ENCODE measurements around the gene FALEC.

The FALEC gene

DNA sequence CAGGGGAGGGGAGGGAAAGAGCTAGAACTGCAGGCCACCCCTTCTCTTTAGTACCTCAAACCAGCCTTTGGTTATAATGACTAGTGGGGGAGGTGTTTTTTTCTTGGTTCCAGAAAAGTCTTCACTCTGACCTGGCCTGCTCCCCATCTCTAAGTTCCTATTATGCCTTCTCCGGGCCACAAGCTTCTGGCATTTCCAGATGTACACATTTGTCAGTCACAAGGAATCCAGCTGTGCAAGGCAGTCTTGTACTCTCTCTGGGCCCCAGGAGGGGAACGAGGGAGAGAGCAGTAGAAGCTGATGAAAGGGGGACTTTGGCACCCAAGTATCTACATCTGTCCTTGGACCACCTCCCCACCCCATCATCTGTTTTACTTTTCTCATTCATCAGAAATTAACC is 2.7 kb upstream of the FALEC start:
- DNase-seq = no peak

DNA sequence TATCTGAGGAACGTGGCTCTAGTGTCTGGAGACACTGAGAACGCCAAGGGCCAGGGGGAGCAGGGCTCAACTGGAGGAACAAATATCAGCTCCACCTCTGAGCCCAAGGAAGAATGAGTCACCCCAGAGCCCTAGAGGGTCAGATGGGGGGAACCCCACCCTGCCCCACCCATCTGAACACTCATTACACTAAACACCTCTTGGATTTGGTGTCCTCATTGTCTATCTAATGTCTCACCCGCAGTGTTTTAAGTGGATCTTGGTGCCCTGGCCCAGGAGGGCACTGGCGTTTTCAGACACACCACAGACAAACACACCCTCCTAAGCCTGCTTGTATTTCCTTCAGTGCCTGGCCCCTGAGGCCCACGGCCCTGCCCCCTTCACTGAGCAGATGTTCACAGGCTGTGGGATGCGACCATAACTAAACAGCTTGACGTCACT is 2.2 kb upstream of the FALEC start:
- no peak for DNase-seq

DNA sequence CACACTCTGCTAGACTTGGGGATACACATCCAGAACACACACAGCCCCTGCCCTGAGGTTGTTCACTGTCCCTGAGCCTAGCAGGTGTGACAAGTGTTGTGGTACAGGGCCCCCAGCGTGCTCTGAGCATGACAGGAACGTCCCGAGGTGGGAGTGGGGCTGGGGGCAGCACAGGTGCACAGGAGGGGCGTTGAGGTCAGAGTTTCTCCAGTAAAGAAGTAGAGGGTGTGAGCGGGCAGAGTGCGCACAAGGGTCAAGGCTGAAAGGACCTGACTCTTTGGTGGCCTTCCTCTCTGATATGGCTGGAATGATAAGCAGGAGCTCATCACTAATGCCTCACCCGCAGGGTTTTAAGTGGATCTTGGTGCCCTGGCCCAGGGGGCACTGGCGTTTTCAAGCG is 1.3 kb upstream of the FALEC start:
- DNase-seq = no peak

- no peak for DNase-seq
Observed at GRCh38 chr1:150514913-150515327, 632 bp upstream of the FALEC start.

DNA sequence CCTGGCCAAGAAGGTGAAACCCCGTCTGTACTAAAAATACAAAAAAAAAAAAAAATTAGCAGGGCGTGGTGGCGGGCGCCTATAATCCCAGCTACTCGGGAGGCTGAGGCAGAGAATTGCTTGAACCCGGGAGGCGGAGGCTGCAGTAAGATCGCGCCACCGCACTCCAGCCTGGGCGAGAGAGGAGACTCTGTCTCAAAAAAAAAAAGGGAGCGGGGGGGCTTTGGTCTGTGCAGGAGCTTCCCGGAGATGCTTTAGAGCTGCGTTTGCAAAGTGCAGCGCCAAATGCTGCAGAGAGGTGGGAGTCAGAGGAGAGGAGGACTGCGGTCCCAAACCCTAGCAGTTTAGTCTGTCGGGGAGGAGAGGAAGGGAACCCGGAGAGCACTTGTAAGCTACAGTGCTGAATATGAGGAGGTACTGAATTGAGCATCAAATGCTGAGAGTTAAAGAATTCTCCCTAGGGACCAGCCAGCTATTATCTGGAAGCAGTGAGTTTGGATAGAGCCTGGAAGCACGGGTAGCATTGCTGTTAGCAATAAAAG is 569 bp downstream of the FALEC start:
- DNase-seq = no peak

- DNase-seq = no peak
Observed at GRCh38 chr1:150516616-150517015, 1.1 kb downstream of the FALEC start.

DNA sequence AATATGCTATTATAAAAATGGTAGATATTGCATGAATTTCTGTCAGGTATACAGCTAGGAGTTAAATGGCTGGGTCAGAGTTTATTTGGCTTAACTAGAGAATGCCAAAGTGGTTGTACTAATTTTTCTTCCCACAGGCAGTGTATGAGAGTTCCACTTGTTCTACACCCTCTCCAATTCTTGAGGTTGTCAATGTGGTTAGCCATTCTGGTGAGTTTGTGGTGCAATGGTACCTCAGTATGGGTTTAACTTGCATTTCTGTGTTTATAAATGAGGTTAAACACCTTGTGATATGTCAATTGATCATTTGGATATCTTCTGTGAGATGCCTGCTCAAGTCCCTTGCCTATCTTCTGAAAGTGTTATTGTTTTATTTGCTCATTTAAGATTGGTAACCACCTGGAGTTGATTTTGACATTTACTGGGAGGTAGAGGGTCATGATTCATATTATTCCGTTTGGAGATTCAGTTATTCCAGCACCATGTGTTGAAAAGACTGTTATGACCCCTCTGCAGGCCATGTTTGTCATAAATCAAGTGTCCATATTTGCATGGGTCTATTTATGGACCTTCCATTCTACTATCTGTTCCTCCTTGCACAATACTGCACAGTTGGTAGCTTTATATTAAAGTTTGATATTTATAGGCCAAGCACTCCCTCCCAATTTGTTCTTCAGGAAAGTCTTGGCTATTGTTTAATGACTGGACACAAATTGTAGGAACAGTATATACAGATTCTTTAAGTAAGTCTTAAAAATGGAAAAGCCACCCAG is 5.8 kb downstream of the FALEC start:
- no peak for DNase-seq

DNA sequence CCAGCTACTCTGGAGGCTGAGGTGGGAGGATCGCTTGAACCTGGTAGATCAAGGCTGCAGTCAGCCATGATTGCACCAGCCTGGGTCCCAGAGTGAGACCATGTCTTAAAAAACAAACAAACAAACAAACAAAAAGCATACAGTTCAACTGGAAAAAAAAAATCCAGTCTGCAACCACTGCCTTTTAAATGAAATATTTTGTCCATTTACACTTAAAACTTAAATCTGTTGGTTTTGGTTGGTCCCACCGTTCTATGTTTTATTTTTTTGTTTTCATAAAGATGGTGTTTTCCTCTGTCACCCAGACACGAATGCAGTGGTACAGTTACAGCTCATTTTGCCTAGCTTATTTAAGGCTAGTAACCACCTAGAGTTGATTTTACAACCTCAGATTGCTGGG is 9.8 kb downstream of the FALEC start:
- no peak for DNase-seq

DNA sequence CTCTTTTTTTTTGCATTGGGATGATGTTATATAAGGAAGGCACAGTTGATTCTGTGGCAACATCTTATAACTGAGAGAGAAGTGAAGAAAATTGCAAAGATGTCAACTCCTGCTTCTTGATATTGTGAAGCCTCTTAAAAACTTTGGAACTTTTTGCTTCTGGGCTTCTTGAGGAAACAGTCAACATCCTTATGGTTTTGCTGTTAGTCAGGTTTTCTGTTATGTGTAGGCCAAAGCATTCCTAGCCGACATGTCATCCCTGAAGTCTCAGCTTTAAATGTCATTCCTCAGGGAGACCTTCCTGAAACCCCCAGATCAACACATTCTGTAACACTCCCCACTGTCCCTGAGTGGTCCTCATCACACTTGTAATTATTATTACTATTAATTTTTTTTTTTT is 12.6 kb downstream of the FALEC start:
- no peak for DNase-seq

- DNase-seq = peak; percentile 31
Observed at GRCh38 chr1:150529017-150529416, 13.5 kb downstream of the FALEC start.

DNA sequence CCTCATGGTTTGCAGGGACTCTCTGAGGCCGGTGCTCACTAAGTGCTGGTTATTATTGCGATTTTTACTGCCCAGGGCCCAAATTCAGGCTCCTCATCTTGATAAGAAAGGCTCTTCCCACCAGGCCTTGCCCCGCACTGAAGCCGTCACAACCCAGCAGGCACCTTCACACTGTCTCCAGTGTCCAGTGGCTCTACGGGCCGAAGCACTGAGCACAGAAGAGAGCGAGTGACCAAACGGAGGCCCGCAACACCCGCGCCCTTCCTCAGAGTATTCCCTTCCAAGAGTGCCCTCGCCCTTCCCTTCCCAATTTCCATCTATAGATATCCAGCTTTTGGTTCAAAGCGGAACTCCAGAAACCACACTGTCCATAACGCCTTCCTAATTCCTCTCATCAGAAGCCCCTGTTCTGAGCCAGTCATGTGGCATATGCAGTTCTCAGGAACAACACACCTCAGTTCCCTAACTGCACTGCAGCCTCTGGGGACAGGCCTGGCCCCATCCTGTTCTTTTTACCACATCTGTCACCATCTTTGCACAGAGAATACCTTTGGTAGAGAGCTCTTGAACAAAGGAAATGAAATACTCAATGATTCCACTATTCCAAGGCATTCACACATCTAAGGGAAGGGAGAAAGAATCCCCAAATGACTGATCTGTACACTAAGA is 15.1 kb downstream of the FALEC start:
- no peak for DNase-seq

- no peak for DNase-seq
Observed at GRCh38 chr1:150532860-150533259, 17.3 kb downstream of the FALEC start.

DNA sequence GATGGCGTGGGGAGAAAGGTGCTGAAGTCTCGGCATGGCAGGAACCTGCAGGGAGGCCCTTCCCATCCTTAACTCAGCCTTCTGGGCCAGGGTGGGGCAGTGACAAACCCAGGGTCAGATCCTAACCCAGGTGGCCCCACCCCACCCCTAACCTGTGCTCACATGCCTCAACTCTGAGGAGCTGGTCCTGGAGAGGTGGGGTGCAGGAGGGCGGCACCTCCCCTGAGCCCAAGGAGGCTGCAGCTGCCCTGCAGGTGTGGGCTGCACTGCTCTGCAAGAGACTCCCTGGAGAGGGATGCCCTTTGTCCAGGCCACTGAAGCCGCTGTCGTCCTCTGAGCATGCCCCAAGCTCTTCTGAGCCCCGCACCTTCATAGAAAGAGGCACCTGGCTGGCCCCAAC is 18.4 kb downstream of the FALEC start:
- no peak for DNase-seq

GRCh38 chr1:150535511-150536287 is 20.1 kb downstream of the FALEC start:
- DNase-seq = no peak

DNA sequence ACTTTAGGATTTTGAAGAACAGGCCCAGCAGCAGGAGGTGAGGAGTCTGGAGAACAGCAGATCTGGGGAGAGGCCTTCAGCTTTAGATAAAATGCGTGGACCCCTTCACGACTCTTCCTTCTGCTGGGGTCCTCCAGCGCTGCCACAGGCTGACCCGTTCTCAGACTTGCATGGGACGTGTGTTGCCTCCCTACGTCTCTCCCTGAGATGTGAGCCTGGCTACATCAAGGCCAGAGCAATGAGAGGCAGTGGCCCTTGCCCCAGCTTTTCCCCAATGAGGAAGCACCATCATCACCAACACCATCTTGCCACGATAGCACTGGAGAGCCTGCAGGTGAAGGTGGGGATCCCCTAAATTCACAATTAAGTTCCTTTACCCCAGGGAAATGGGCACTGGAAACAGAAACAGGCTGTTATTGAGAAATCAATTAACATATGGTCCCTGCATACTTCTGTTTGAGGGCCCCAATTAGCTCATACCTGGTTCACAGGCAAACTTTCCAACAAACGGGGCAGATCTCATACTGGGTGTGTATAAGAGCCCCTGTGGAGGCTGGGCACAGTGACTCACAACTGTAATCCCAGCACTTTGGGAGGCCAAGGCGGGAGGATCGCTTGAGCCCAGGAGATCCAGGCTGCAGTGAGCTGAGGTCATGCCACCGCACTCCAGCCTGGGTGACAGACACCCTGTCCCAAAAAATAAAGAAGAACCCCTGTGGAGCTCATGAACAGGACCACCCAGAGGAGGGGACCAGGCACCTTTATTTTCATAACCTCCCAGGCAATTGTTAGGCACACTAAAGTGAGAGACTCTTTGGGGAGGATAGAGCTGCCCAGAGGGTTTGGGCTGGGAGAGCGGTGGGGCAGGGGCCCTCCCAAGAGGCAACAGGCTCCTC is 21.5 kb downstream of the FALEC start:
- DNase-seq = no peak

- no peak for DNase-seq
Observed at GRCh38 chr1:150537732-150538684, 22.5 kb downstream of the FALEC start.

DNA sequence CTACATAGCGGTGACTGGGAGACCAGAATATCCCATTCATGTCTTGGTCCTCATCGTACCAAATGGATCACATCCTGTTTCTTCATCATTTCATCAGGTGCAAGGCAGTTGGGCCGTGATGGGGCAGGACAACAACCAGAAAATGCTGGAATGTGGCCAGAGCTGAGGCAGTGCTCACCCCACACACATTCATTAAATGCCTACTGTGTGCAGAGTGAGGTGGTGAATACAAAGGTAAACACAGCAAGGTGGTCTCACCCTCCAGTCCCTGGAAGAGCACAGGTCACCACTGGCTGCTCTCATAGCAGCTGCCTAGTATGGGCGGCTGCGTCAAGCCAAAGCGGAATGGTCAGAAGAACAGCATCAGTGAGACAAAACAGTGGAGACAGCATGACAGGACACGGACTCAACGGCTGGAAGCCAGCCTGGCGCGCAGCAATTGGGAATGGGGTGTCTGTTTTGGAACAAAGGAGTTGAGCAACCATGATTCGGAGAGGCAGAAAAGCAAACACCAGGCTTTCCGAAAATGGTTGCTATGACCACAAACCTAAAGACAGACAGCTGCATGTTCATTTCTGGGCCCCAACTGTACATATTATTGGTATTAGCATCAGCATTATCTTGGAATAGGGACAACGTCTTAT is 28.1 kb downstream of the FALEC start:
- DNase-seq = no peak

DNA sequence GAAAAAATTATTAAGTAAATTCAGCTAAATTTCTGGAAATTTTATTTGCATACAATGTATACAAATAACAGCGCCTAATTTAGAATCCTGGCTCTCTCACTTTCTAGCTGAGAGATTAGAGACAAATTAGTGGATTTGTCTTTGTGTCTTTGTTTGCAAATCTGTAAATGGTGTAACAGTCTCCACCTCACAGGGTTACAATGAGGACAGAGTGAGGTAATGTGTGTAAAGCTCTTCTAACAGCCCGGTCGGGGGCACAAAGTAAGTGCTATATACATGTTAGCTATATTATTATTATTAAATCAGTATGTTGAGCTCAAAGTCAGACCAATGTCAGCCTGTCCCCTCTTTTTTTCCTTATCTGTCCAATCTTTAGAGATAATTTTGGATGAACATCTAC is 28.7 kb downstream of the FALEC start:
- no peak for DNase-seq

DNA sequence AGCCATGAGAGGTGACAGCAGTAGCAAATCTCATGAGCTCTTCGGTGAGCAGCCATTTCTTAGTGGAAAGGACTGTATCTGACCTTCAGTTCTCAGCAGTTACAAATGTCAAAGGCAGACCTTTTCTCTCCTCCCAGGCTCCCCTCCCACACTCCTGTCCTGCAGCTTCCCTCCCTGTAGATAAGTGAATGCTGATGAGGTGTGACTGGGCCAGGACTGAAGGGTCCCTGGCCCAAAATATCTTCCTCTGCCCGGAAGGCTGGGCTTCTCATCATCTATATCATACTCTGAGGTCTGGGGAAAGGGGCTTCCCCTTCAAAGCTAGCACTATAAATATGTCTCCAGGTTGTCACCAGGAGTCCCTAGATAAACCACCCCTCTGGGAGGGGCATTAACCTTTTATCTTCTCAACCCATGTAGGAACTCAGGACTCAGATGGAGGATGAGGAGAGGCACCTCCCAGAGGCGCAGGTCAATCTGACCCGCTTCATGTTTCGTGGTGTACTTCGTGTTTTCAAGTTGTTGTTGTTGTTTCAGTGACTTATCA is 30.0 kb downstream of the FALEC start:
- no peak for DNase-seq

- DNase-seq = no peak
Observed at GRCh38 chr1:150546294-150546937, 30.9 kb downstream of the FALEC start.
